ENCODE data around the gene EFHC1. TPM values are rescaled to one million over a fixed set of nuclear protein-coding genes. Genes with fewer than 3 reads are reported as not detected.

Gene EFHC1
- polyA plus RNA-seq, 1 experiment: 59.8 TPM

DNA sequence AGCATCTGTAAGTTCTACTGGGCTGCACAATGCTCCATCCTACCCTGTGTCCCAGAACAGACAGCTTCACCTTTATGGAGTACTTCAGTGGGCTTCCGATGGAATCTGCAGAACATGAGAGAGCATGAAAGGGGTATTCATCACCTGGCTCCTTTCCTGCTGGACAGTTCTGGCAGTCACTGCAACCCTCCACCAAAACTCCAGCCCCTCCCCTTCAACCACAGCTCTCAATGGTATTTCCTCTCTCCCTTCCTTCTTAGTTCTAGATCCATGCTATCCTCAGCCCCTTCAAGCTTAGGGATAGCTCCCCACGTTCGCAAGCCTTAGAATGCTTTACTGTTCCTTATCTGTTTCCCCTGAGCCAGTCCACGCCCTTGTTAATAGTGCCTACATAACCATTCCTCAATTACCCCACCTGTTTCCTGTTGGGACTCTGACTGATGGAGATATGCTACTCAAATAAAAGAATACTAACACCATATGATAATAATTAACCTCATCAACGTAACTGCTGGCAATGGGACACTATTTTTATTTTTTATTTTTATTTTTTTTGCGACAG is 130.0 kb downstream of the EFHC1 start:
- Histone ChIP-seq H3K4me3 (ENCODE audit: low read depth, low read length) (no peak overlapping the region), H3K9me3 (ENCODE audit: control insufficient read depth, insufficient read depth, low read length) (no peaks in the 10 kb centered on the region; the same call in 1 of the 2 replicates), H3K27ac (ENCODE audit: low read depth, low read length) (no peak overlapping the region), H3K27me3 (ENCODE audit: control insufficient read depth, insufficient read depth, low read length) (no peaks in the 10 kb centered on the region)
- POLR2A ChIA-PET: interaction anchor here (1.6 to 3.2 kb wide), 2 partner anchors 15 to 35 kb away, joined by 4 to 8 read pairs; no protein-coding TSS in a partner anchor
- CTCF ChIA-PET: interaction anchor here (1.1 to 1.9 kb wide), 2 partner anchors 48 to 102 kb away, joined by 3 to 7 read pairs; no protein-coding TSS in a partner anchor
- TF ChIP-seq, protein P1, sequence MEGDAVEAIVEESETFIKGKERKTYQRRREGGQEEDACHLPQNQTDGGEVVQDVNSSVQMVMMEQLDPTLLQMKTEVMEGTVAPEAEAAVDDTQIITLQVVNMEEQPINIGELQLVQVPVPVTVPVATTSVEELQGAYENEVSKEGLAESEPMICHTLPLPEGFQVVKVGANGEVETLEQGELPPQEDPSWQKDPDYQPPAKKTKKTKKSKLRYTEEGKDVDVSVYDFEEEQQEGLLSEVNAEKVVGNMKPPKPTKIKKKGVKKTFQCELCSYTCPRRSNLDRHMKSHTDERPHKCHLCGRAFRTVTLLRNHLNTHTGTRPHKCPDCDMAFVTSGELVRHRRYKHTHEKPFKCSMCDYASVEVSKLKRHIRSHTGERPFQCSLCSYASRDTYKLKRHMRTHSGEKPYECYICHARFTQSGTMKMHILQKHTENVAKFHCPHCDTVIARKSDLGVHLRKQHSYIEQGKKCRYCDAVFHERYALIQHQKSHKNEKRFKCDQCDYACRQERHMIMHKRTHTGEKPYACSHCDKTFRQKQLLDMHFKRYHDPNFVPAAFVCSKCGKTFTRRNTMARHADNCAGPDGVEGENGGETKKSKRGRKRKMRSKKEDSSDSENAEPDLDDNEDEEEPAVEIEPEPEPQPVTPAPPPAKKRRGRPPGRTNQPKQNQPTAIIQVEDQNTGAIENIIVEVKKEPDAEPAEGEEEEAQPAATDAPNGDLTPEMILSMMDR (IDR thresholded peaks at IDR 0.05; ENCODE audit: low read depth, low read length): no peak
- DNase-seq (ENCODE audit: low read depth, low spot score): no peak

DNA sequence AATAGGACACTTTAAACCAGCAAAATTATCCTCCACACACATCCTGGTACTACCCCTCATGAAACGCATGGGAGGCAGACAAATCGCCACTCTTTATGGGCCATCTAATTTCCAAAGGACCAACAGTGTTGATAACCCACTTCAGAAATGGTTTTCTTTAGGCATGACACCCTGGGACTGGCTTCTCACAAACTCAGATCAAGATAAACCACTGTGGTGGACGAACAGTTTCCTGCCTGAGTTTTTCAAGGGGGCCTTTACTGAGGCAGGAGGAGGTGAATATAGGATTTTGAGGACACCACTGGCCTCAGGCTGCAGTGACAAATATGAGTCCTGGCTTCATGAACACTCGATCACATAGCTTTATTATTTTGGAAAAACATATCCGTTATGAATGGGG is 130.7 kb downstream of the EFHC1 start:
- ChIA-PET POLR2A (interaction anchor here (0.6 to 3.2 kb wide), 8 partner anchors 11 to 127 kb away, joined by 3 to 11 read pairs (median 4); no protein-coding TSS in a partner anchor), CTCF (interaction anchor here (1.5 to 2.6 kb wide), 3 partner anchors 25 to 47 kb away, joined by 3 to 7 read pairs (median 7); partner anchors contain the start of gene TRAM2)
- H3K27me3 ChIP-seq (ENCODE audit: control insufficient read depth, insufficient read depth, low read length): no peaks in the 10 kb centered on the region
- H3K9me3 ChIP-seq (ENCODE audit: control insufficient read depth, insufficient read depth, low read length): no peaks in the 10 kb centered on the region; the same call in 1 of the 2 replicates
- H3K4me3 ChIP-seq (ENCODE audit: low read depth, low read length): no peak overlapping the region
- TF ChIP-seq, protein P1 (IDR thresholded peaks at IDR 0.05; ENCODE audit: low read depth, low read length): no peak
- no peak for DNase-seq (ENCODE audit: low read depth, low spot score)
- peak overlapping the region; percentile 98 for H3K27ac ChIP-seq (ENCODE audit: low read depth, low read length)

DNA sequence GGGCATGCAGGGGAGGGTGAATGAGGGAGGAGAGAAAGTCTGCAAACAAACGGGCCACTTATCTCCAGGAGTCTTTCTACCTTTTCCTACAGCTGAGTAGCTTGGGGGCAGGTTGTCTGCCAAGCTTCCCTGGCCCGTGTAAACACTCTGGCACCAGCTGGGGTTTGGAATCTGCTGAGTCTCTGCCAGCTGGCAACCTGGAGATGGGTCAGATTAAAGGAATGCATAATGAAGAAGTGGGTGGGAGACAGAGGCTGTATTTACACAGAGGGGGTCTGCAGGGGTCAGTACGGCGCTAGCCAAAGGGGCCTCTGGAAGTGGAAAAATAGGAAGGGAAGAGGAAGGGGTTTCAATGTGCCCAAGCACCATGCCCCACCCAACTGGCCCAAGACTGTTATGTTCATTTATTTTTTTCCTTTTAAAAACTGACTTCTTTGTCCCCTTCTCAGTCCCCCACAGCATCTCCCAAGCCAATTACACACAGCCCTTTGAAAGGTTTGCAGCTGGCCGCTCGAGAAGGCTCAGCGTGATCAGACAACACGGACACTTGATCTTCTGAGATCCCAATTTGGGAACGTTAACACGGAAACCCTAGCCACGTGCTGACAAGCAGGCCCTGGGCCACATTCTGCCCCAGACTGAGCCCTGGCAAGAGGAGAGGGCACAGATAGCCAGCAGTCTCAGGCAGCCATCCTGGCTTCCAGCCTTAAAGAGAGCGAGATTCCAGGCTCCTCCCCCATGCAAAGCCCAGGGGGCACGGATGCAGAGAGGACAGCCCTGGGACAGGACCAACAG is 131.5 kb downstream of the EFHC1 start:
- POLR2A ChIA-PET: interaction anchor here (0.6 to 3.2 kb wide), 7 partner anchors 12 to 128 kb away, joined by 3 to 11 read pairs (median 5); no protein-coding TSS in a partner anchor
- H3K27me3 ChIP-seq (ENCODE audit: control insufficient read depth, insufficient read depth, low read length): no peaks in the 10 kb centered on the region
- CTCF ChIA-PET: interaction anchor here (0.6 to 2.6 kb wide), 4 partner anchors 24 to 46 kb away, joined by 3 to 7 read pairs (median 5); partner anchors contain the start of gene TRAM2
- peak; percentile 87 for DNase-seq (ENCODE audit: low read depth, low spot score)
- H3K4me3 ChIP-seq (ENCODE audit: low read depth, low read length): peak overlapping the region; percentile 22; the same call in 1 of the 2 replicates
- H3K9me3 ChIP-seq (ENCODE audit: control insufficient read depth, insufficient read depth, low read length): no peaks in the 10 kb centered on the region; the same call in 1 of the 2 replicates
- H3K27ac ChIP-seq (ENCODE audit: low read depth, low read length): peak overlapping the region; percentile 98
- TF ChIP-seq, protein P1 (IDR thresholded peaks at IDR 0.05; ENCODE audit: low read depth, low read length): peak; percentile 5; the same call in 1 of the 2 replicates

DNA sequence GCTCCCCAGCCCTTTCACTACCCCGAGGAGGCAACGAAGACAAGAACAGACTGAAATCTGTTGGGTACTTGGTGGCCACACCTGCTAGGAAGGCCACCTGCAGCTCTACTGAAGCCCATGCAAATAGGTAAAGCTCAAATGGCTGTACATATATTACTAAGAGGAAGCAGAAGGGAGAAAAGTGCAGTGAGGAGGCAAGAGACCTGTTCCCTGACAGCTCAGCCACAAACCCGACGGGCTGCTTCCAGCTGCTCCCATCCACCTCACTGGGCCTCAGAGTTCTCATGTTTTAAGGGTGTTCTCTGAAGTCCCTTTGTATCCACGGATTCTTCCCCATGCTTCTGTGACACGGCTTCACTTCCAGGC is 132.1 kb downstream of the EFHC1 start:
- no peak for DNase-seq (ENCODE audit: low read depth, low spot score)
- H3K27me3 ChIP-seq (ENCODE audit: control insufficient read depth, insufficient read depth, low read length): no peaks in the 10 kb centered on the region
- no peaks in the 10 kb centered on the region; the same call in 1 of the 2 replicates for H3K9me3 ChIP-seq (ENCODE audit: control insufficient read depth, insufficient read depth, low read length)
- no peak overlapping the region for H3K4me3 ChIP-seq (ENCODE audit: low read depth, low read length)
- ChIA-PET POLR2A (interaction anchor here (1.4 to 3.2 kb wide), 3 partner anchors 12 to 37 kb away, joined by 8 to 11 read pairs (median 9); no protein-coding TSS in a partner anchor), CTCF (interaction anchor here (2.6 kb wide), 1 partner anchor 24 kb away, joined by 7 read pairs; the partner anchor contains the start of gene TRAM2)
- TF ChIP-seq, protein P1 (IDR thresholded peaks at IDR 0.05; ENCODE audit: low read depth, low read length): no peak
- peak overlapping the region; percentile 98 for H3K27ac ChIP-seq (ENCODE audit: low read depth, low read length)

All from AG04450 (cell line).